Measurements from ENCODE around the gene GMDS.

- no peak for TF ChIP-seq CTCF (IDR thresholded peaks at IDR 0.05)
- no peak for TF ChIP-seq EP300 (IDR thresholded peaks at IDR 0.05)
Measured at GRCh38 chr6:1639430-1639829, 606.0 kb downstream of the GMDS start.

All from ovary (tissue), 3 donors.